ACHN (cell line): ENCODE results near the gene CORO1C.

ENCODE experiments used
- DNase-seq: peaks from one replicate; pipeline ENCODE4 v3.0.0-alpha.2; 2015
- in situ Hi-C: cut with HindIII; loops from 2 replicates; pipeline ENCODE4 v1.10.0; 2017; ENCODE audit warnings: low sequenced_read_pairs, low pct_ligation_motif_present, low pct_unique_long_range_greater_than_20kb

CORO1C gene

DNA sequence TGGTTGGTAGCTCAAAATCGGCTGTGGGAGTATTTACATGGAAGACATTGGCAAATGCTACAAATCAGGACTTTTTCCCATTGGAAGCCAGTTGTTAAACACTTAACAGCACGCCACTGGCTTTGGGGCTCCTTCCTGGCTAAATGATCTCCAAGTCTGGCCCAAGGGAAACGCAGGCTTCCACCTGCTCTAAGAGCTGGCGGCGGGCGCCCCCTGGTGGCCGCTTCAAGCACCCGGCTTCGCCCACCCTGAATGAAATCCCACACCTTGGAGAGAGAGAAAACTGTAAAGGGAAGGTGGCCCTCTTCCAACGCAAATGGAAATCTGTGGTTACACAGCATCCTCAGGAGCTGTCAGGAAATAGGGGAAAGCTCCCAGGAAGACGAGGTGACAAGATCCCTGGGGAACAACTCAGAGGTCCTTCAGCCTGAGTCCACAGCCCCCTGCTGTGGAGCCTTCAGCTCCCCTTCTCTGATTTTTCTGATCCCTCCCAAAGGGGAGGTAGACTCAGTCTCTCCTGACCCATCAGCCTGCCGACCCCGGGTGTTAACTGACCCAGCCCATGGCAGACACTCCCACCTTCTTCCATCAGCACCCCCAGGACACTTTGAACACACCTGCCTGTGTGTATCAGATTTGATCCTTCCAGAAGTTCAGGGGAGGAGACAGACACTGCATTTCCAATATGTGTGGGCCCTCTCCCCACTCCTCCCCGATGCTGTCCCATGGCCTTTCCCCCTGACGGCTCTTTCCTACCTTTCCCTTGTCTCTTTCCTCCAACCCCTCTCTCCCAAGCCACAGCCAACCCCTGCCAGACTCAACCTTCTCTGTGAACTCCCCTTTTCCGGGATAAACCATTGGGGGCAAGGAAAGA lies 113.0 kb downstream of the CORO1C start:
- peak; percentile 90 for DNase-seq
- in situ Hi-C loops, result no loop called here

DNA sequence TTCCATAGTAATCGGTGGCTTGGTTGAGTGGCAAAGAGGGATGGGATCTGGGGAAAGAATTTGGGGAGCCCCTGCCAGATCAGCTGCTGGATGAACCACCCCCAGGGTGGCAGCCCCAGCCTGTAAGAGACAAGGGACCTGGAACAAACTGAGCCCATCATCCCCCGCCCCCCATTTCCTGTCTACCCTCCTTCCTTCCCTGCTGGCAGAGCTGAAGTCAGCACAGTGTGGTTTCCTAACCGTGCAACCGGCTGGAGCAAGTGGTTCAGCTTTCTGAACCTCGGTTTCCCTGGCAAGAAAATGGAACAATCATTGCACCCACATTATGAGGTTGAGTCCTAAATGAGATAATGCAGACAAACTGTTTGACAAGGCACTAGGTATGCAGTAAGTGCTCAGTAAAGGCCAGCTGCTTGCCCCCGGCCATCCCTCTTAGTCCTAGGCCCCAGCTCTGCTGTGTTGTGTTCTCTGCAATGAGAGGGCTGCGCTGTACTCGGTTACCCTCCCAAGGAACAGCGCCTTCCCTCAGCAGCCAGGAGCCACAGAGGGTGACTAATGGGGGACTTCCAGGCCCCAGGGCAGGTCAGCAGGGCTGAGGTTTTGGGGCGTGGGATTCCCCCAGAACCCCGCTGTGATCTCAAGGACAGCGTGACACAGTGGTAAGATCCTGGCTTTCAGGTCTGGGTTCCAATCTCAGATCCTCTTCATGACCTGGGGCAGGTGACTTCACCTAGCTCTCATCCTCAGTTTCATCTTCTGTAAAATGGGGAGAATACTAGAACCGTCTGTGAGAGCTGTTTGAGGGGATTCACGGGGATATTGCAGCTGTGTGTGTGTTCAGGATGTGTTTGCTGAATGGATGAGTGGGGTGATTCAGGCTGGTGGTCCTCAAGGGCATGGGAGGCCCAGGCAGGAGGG lies 114.1 kb downstream of the CORO1C start:
- in situ Hi-C loops, result no loop called here
- peak; percentile 30 for DNase-seq

DNA sequence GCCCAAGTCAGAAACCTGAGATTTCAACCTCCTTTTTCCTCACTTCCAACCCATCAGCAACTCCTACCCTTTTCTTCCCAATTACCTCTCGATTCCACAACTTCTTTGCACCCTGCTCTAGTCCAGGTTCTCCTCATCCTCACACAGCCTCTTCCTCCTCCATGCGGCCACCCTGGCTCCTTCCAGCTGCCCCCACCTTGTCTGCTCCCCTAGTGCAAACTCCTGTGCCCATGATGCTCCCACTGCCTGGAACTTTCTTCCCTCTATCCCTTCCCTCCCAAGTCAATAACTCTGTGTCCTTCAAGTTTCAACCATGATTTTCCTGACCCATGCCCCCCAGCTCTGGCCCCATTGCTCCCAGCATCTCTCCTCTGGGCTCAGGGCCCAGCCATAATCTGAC lies 115.0 kb downstream of the CORO1C start:
- in situ Hi-C loops, result no loop called here
- DNase-seq, result no peak

DNA sequence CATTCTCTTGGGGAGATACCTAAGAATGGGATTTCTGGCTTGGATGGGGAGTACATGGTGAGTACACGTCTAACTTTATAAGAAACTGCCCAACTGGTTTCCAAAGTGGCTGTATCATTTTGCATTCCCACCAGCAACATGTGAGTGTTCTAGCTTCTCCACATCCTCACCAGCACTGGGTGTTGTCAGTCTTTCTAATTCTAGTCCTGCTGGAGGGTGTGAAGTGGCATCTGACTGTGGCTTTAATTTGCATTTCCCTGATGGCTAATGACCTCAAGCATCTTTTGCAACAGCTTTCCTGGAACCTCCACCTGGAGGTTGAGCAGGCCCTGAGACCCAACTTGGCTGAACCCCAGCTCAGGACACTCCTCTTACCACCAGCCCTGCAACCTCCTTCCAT lies 115.4 kb downstream of the CORO1C start:
- in situ Hi-C loops, result no loop called here
- no peak for DNase-seq

DNA sequence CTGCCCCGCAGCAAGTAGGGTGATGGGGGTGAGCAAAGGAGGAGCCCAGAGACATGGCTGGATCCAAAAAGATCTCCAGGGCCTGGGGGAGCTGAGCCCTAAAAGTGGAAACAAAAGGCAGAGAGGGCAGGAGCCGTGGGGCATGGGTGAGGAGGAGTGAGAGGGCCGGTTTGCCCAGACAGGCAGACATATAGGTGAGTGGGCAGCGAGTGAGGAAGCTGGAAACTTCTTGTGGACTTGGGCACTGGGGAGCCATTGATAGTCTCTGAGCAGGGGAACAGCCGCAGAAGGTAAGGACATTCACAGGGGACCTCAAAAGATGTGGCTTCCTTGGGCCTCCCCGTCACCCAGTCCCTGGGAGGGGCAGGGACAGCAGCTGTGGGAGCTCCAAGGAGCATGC lies 116.7 kb downstream of the CORO1C start:
- in situ Hi-C loops, result no loop called here
- no peak for DNase-seq

DNA sequence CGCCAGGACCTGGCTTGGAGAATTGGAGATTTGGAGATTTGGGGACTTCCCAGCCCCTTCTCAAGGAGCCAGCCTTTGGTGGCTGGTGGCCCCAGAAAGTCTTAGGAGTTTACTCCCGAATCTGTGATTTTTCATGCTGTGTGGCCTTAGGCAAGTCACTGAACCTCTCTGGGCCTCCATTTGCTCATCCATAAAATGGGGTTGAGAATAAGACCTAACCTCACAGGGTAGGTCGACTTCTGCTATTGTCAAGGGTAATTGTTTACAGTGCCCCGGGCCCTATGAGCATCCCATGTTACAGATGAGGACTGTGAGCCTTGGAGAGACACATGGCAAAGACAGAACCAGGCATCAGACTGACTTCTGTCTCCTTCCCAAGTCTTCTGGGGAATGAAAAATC lies 117.3 kb downstream of the CORO1C start:
- in situ Hi-C loops, result no loop called here
- DNase-seq, result no peak

DNA sequence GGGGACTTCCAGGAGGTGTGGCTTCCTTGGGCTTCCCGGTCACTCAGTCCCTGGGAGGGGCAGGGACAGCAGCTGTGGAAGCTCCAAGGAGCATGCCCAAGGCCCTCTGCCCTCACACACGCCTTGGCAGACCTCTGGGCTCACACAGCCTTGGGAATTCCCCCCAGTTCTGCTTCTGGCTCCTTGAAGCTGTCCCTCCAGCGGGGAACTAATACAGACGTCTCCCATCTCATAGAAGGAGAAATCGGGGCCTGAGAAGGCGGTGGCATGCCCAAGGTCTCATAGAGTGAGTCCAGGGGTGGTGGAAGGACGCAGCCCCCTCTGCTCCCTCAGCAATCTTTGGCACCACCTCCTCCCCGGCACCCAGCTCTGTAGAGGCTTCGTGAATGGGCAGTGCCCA lies 117.8 kb downstream of the CORO1C start:
- DNase-seq, result peak; percentile 32
- in situ Hi-C loops, result no loop called here

DNA sequence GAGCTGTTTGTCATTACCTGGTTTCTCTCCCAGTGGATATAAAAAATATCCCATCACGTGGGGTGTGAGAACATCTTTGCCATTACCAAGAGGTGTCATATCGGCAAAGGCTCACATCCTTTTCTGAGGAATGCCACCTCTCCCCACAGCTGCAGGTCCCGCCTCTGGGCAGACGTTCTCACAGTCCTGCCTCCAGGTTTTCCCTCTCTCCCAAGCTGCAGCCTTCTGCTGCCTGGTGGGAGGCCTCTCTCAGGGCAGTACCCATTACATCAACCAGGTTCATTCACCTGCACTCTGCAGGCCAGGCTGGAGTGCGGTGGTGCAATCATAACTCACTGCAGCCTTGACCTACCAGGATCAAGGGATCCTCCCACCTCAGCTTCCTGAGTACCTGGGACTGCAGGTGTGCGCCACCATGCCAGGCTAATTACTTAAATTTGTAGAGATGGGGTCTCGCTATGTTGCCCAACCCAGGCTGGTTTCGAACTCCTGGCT lies 118.5 kb downstream of the CORO1C start:
- in situ Hi-C loops, result no loop called here
- no peak for DNase-seq

DNA sequence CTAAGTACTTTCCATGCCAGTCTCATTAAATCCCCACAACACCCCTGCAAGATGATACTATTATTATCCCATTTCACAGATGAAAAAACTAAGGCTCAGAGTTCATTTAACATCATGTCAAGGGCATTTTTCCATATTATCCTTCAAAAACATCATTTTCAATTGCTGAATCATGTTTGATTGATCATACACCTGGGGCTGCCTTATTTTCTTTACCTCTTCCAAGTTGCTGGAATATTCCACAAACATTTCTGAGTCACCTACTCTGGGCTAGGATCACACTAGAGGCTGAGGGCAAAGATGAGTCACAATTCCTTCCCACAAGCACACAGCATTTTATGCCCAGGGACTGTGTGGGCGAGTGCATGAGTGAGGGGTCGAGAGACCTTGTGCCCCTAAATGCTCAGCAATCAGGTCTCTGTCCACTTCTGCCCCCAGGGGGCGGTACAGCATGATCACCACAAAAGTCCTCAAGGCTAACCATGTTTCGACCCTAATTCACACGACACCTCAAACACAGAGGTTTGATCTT lies 119.4 kb downstream of the CORO1C start:
- in situ Hi-C loops, result no loop called here
- DNase-seq, result peak; percentile 82

DNA sequence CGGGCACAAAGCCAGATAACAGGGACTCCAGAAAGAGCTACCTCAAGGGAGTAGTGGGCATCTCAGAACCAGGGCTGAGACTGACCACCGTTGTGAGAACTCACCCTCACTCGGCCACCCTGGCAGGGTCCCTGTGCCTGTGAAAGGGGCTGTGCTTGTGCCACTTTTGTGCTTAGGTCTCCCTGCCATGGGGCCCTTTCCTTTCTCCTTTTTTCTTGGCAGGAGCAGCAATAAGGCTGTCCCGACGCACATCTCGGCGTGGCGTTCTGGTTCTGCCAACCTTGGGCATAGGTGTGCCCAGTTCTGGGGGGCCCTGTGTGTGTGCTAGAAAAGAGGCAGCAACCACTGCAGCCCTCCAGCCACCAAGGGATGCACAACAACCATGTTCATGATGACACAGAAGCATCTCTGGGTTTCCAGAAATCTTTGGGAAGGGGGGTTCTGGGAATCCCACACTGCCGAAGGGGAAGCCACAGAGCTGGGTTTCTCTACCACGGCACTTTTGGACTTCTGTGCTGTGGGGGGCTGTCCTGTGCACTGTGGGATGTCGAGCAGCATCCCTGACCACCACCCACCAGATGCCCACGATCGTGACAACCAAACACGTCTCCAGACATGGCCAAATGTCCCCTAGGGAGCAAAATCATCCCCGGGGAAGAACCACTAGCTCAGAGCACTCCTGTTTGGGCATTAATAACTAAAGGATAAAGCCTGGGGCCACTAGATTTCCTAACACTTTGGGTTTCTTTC lies 120.3 kb downstream of the CORO1C start:
- no peak for DNase-seq
- in situ Hi-C loops, result no loop called here

DNA sequence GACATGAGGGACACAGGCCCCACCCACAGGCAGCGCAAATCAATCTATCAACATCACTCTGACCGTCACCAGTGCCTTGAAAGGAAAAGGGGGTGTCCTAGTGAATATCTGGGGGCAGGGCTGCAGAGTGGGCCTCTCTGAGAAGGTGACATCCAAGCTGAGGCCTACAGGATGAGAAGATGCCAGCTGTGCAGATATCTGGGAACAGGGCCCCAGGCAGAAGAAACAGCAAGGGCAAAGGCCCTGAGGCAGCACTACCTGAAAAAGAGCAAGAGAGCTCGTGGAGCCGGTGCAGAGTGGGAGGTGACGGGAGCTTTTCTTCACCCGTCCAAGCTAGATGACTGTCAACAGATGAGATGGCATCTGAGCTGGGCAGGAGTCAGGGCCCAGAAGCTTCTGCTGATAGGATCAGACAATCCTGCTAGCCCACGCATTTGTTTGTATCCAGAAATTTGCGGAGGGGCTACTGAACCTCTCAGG lies 120.9 kb downstream of the CORO1C start:
- in situ Hi-C loops, result no loop called here
- DNase-seq, result no peak

DNA sequence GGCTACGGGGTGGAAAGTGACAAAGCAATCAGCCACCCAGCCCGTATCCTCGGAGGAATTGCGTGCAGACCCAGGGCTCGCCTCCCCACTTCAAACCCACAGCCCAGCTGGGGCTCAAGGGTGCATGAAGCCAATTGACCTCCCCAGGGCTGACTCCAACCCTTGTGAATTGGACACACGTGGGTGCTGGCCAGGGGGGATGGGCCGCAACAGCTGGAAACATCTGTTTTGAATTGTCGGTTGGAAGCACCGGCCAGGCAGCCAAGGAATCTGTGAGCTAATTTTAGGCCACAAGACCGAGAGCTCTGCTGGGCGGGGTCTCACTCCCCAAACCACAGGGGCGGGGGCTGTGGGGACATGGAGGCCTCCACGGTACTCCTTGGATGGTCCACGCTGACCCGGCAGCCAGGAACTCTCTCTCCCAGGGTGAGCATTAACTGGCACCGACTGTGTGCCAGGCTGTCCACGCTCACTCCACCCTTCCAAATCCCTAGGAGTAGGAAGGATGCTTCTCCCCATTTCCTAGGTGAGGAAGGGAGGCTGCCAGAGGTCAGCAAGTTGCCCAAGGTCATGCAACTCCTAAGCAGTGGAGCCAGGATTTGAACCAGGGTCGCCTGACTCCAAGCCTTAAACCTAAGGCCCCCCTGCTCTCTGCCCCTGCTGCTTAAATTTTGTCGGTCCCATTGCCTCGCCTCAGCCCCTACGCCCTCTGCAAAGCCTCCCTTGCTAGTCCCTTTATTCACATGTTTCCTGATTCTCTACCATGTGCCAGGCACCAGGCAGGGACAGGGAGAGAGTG lies 121.6 kb downstream of the CORO1C start:
- DNase-seq, result no peak
- in situ Hi-C loops, result no loop called here

DNA sequence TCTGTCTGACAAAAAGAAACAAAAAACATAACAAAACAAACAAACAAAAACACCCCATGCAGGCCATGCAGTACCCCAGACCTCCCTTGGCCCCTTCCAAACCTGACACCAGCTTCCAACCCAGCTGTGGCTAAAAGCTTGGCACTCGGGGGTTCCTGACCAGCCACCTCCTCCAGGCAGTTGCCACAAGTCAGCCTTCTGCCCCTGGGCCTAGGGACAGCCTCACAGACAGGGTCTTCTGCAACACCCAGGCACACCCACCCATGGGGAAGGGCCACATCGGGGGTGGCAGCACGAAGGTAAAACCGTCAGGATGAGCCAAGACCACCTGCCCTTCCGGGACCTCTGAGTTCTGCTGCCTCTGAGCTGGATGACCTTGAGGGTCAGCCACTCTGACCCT lies 122.7 kb downstream of the CORO1C start:
- DNase-seq, result no peak
- in situ Hi-C loops, result no loop called here

DNA sequence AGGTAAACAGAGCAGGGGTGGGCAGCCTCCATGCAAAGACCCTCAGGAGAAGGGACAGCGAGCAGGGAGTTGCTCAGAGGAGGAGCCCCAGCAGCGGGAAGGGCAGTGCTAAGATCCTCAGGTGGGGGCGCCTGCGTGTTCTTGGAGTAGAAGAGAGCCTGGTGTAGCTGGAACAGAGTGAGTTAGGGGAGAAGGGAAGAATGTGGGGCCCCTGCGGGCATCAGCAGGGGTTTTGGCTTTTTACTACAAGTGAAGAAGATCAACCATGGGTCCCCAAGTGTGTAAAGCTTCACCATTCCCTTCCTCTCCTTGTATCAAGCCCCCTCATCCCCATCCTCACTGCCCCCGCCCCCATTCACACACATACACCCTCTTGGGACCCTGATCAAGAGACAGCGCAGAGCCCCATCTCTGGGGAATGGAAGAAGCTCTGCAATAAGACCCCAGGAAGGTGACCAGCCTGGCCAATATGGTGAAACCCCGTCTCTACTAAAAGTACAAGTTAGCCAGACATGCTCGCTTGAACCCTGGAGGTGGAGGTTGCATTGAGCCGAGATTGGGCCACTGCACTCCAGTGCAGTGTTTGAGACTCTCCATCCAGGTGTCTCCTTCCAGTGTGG lies 123.2 kb downstream of the CORO1C start:
- no peak for DNase-seq
- in situ Hi-C loops, result no loop called here

DNA sequence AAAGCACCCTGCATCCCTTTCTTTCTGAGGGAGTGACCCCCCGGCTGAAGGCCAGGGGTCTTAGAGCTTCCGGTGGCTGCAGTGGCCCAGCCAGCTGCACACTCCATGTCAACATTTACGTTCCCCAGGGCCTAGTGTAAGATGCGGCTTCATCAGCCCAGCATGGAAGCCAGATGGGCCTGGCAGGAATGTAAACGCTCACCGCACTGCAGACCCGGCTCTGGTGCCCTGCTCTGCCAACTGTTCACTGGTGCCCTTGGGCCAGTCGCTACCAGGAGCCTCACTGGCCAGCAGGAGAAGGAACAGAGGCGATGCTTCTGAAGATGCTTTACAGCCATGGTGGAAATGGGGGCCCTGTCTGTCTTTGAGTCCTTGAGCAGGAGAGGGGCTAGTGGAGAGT lies 124.8 kb downstream of the CORO1C start:
- in situ Hi-C loops, result no loop called here
- DNase-seq, result no peak

DNA sequence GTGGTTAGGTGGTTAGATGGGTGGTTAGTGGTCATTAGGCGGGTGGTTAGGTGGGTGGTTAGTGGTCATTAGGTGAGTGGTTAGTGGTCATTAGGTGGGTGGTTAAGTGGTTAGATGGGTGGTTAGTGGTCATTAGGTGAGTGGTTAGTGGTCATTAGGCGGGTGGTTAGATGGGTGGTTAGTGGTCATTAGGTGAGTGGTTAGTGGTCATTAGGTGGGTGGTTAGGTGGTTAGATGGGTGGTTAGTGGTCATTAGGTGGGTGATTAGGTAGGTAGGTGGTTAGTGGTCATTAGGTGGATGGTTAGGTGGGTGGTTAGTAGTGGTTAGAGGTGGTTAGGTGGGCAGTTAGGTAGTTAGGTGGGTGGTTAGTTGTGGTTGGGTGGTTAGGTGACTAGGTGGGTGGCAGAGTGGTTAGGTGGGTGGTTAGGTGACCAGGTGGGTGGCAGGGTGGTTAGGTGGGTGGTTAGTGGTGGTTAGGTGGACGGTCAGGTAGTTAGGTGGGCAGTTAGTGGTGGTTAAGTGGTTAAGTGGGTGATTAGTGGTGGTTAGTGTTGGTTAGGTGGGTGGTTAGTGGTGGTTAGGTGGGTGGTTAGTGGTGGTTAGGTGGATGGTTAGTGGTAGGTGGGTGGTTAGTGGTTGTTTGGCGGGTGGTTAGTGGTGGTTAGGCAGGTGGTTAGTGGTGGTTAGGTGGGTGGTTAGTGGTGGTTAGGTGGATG lies 125.5 kb downstream of the CORO1C start:
- in situ Hi-C loops, result no loop called here
- no peak for DNase-seq
